Measurements from ENCODE around the gene PRELID1. TPM values are rescaled to one million over a fixed set of nuclear protein-coding genes. Genes with fewer than 3 reads are reported as not detected.
"Not testable (repeated sequence)": the region's sequence is repeated elsewhere in the genome, so short reads cannot be mapped to it uniquely, and the experiment has no call there.

The PRELID1 gene
- total RNA-seq, 1 donor from 2014 or later: 196 TPM

DNA sequence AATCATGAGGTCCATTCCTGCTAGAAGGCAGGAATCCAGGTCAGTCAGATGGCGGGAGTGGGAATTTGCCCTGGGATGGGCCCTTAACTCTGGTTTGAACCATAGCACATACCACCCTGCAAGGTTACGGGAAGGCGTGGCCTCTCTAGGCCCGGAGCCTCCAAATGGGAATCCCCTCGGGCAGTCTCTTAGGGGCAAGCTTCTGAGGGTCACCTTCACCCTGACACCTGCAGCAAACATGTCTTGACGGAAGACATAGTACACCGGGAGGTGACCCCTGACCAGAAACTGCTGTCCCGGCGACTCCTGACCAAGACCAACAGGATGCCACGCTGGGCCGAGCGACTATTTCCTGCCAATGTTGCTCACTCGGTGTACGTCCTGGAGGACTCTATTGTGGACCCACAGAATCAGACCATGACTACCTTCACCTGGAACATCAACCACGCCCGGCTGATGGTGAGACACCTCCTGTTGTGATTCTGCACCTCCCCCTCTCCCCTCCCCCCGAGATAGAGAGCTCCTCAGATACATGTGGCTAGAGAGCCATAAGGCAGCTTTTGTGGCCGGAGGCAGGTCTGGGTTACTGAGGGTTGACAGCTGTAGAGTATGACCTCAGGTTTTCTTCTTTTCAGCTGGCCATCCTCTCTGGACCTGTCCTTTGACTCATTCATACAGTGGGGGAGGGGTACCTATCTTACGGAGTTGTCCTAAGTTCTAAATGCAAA is 957 bp downstream of the PRELID1 start:
- FAIRE-seq: no peak

DNA sequence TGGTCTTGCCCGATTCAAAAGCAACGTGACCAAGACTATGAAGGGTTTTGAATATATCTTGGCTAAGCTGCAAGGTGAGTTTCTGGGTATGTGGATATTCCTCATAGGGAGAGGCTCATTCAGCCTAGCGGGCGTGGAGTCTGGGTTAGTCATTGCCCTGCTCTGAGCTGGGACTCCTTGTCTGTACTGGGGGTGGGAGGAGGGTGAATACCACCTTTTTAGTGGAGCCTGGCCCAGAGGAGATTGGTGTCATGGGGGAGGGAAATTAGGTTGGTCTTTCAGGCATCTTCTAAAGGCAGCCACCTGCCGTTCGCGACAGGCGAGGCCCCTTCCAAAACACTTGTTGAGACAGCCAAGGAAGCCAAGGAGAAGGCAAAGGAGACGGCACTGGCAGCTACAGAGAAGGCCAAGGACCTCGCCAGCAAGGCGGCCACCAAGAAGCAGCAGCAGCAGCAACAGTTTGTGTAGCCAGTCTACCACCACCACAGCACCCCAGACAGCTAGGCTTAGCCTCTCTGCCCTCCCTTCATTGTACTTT is 2.6 kb downstream of the PRELID1 start:
- peaks cover 42% of the 10 kb centered on the region for H3K4me1 ChIP-seq (ENCODE audit: insufficient read depth, low read length)
- not testable (repeated sequence) for H3K27ac Mint-ChIP-seq (ENCODE audit: unreplicated experiment); H3K9ac ChIP-seq (ENCODE audit: low read length); H3K27me3 Mint-ChIP-seq (ENCODE audit: low read depth, unreplicated experiment); FAIRE-seq; DNase-seq (ENCODE audit: low read depth); H2AFZ ChIP-seq (ENCODE audit: low read depth, low read length); H3K9me3 ChIP-seq (ENCODE audit: insufficient read depth, low read depth, low read length); H3K9me3 Mint-ChIP-seq (ENCODE audit: unreplicated experiment); H3K27ac ChIP-seq (ENCODE audit: low read depth, low read length); H3K4me3 ChIP-seq (ENCODE audit: insufficient read depth, low read depth, low read length); H3K27me3 ChIP-seq (ENCODE audit: insufficient read depth, low read length)
- peak overlapping the region; percentile 92 for H3K4me2 ChIP-seq (ENCODE audit: low read length)
- Mint-ChIP-seq H3K4me1 (ENCODE audit: low read depth, unreplicated experiment) (peaks cover 21% of the 10 kb centered on the region), H3K4me3 (ENCODE audit: unreplicated experiment) (peak overlapping the region; percentile 99), H3K36me3 (ENCODE audit: low read depth, unreplicated experiment) (peaks cover 24% of the 10 kb centered on the region)
- H4K20me1 ChIP-seq (ENCODE audit: insufficient read depth, low read length): peaks cover 66% of the 10 kb centered on the region
- H3K79me2 ChIP-seq (ENCODE audit: insufficient read depth, low read length): peaks cover 73% of the 10 kb centered on the region
- H3K36me3 ChIP-seq (ENCODE audit: insufficient read depth, low read length): peaks cover 15% of the 10 kb centered on the region

More for the DNA sequence above, 957 bp downstream of the PRELID1 start:
- peaks cover 20% of the 10 kb centered on the region for H3K36me3 ChIP-seq (ENCODE audit: insufficient read depth, low read length)
- H3K4me1 Mint-ChIP-seq (ENCODE audit: low read depth, unreplicated experiment): peaks cover 32% of the 10 kb centered on the region
- H3K4me1 ChIP-seq (ENCODE audit: insufficient read depth, low read length): peaks cover 39% of the 10 kb centered on the region
- peak overlapping the region; percentile 100 for H3K9ac ChIP-seq (ENCODE audit: low read length)
- peak overlapping the region; percentile 92 for H3K4me2 ChIP-seq (ENCODE audit: low read length)
- H3K27me3 Mint-ChIP-seq (ENCODE audit: low read depth, unreplicated experiment): no peaks in the 10 kb centered on the region
- H3K79me2 ChIP-seq (ENCODE audit: insufficient read depth, low read length): peaks cover 62% of the 10 kb centered on the region
- no peaks in the 10 kb centered on the region for H3K9me3 ChIP-seq (ENCODE audit: insufficient read depth, low read depth, low read length)
- DNase-seq (ENCODE audit: low read depth): no peak
- no peaks in the 10 kb centered on the region for H3K27me3 ChIP-seq (ENCODE audit: insufficient read depth, low read length)
- peak overlapping the region; percentile 97 for H3K27ac Mint-ChIP-seq (ENCODE audit: unreplicated experiment)
- no peak overlapping the region for H2AFZ ChIP-seq (ENCODE audit: low read depth, low read length)
- peak overlapping the region; percentile 99 for H3K4me3 Mint-ChIP-seq (ENCODE audit: unreplicated experiment)
- H3K4me3 ChIP-seq (ENCODE audit: insufficient read depth, low read depth, low read length): peak overlapping the region; percentile 99
- TF ChIP-seq, protein P1, sequence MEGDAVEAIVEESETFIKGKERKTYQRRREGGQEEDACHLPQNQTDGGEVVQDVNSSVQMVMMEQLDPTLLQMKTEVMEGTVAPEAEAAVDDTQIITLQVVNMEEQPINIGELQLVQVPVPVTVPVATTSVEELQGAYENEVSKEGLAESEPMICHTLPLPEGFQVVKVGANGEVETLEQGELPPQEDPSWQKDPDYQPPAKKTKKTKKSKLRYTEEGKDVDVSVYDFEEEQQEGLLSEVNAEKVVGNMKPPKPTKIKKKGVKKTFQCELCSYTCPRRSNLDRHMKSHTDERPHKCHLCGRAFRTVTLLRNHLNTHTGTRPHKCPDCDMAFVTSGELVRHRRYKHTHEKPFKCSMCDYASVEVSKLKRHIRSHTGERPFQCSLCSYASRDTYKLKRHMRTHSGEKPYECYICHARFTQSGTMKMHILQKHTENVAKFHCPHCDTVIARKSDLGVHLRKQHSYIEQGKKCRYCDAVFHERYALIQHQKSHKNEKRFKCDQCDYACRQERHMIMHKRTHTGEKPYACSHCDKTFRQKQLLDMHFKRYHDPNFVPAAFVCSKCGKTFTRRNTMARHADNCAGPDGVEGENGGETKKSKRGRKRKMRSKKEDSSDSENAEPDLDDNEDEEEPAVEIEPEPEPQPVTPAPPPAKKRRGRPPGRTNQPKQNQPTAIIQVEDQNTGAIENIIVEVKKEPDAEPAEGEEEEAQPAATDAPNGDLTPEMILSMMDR (IDR thresholded peaks at IDR 0.05; ENCODE audit: insufficient read depth, low read depth, low read length): no peak
- no peak for TF ChIP-seq EZH2 (IDR thresholded peaks at IDR 0.05; ENCODE audit: insufficient read depth, low read length)
- peak overlapping the region; percentile 78 for H3K27ac ChIP-seq (ENCODE audit: low read depth, low read length)
- peaks cover 62% of the 10 kb centered on the region for H4K20me1 ChIP-seq (ENCODE audit: insufficient read depth, low read length)
- H3K9me3 Mint-ChIP-seq (ENCODE audit: unreplicated experiment): no peaks in the 10 kb centered on the region
- H3K36me3 Mint-ChIP-seq (ENCODE audit: low read depth, unreplicated experiment): peaks cover 33% of the 10 kb centered on the region

DNA sequence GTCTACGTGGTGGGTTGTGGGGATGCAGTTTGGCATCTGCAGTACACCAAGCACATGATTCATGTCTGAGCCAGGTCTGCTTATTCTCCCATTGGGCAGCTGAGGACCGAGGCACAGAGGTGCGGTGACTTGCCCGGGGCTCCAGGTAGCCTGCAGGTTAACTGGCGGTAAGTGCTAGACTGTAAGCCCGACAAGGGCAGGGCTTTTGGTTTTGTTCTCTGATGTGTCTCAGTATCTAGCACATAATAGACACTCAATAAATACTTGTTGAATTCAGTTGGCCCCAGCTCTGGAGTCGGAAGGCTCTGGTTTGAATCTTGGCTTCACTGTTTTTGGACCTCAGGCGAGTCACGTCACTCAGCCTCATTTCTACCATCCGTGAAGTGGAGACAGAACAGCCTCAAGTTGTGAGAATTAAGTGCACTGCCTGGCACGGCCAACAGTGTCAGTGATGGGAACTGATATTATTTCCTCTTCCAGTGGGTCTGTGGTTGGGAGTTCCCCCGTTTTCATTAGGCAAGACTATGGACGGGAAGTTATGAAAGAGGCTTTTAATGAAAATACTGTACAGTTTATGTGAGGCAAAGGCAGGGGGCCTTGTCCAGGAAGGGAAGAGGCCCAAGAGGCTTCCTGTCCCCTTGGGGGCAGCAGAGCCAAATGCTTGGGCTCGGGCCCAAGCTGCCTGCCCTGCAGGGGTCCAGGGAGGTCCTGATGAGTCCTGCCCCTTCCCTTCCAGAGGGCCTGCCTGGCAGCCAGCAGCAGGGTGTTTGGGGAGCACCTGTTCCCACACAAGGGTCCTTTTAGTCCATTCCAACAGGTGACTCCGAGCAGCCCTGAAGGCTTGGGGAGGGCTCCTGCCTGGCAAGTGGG is 3.3 kb downstream of the PRELID1 start:
- peaks cover 20% of the 10 kb centered on the region for H3K4me1 Mint-ChIP-seq (ENCODE audit: low read depth, unreplicated experiment)
- H3K79me2 ChIP-seq (ENCODE audit: insufficient read depth, low read length): peaks cover 65% of the 10 kb centered on the region

More for the DNA sequence above, 3.3 kb downstream of the PRELID1 start:
- no peaks in the 10 kb centered on the region for H3K9me3 ChIP-seq (ENCODE audit: insufficient read depth, low read depth, low read length)
- no peaks in the 10 kb centered on the region for H3K27me3 ChIP-seq (ENCODE audit: insufficient read depth, low read length)
- H3K27ac ChIP-seq (ENCODE audit: low read depth, low read length): no peak overlapping the region
- no peak overlapping the region for H3K4me3 Mint-ChIP-seq (ENCODE audit: unreplicated experiment)
- H3K9me3 Mint-ChIP-seq (ENCODE audit: unreplicated experiment): no peaks in the 10 kb centered on the region
- TF ChIP-seq, protein P1 (IDR thresholded peaks at IDR 0.05; ENCODE audit: insufficient read depth, low read depth, low read length): no peak
- TF ChIP-seq EZH2 (IDR thresholded peaks at IDR 0.05; ENCODE audit: insufficient read depth, low read length): no peak
- H3K36me3 Mint-ChIP-seq (ENCODE audit: low read depth, unreplicated experiment): peaks cover 23% of the 10 kb centered on the region
- FAIRE-seq (no peak), DNase-seq (ENCODE audit: low read depth) (no peak)
- H3K36me3 ChIP-seq (ENCODE audit: insufficient read depth, low read length): peaks cover 10% of the 10 kb centered on the region
- H3K4me3 ChIP-seq (ENCODE audit: insufficient read depth, low read depth, low read length): no peak overlapping the region
- H3K4me1 ChIP-seq (ENCODE audit: insufficient read depth, low read length): peaks cover 39% of the 10 kb centered on the region
- no peak overlapping the region for H3K27ac Mint-ChIP-seq (ENCODE audit: unreplicated experiment)
- peaks cover 59% of the 10 kb centered on the region for H4K20me1 ChIP-seq (ENCODE audit: insufficient read depth, low read length)
- no peak overlapping the region for H3K9ac ChIP-seq (ENCODE audit: low read length)
- no peak overlapping the region for H3K4me2 ChIP-seq (ENCODE audit: low read length)
- no peaks in the 10 kb centered on the region for H3K27me3 Mint-ChIP-seq (ENCODE audit: low read depth, unreplicated experiment)
- no peak overlapping the region for H2AFZ ChIP-seq (ENCODE audit: low read depth, low read length)

Data from astrocyte (in vitro differentiated cells and primary cell).